BJ (cell line): ENCODE results near the gene SSTR3. TPM values are rescaled to one million over a fixed set of nuclear protein-coding genes. Genes with fewer than 3 reads are reported as not detected.

Experiments used
- CTCF ChIA-PET: fragments of 350-600 bp; formaldehyde crosslinking; extraction: SDS; loops from one replicate; lab custom pipeline; 2021; ENCODE audit warnings: antibody characterized with exemption, inconsistent platforms; lab: Yijun Ruan, JAX
- POLR2A ChIA-PET: fragments of 300-600 bp; sonication (Branson Sonifier 250); formaldehyde crosslinking; extraction: SDS; loops from one replicate; lab custom pipeline; 2021; ENCODE audit warnings: antibody characterized with exemption; lab: Charles Lee
- DNase-seq: peaks from one replicate; pipeline ENCODE4 v3.0.0-alpha.2; 2011; ENCODE audit warnings: low read depth
- H3K27me3 ChIP-seq: 2 replicates; pipeline ENCODE4 v1.6.0; 2011; ENCODE audit warnings: low read length; ENCODE audit not compliant: control insufficient read depth, insufficient read depth
- H3K36me3 ChIP-seq: 2 replicates; pipeline ENCODE4 v1.5.1; 2011; ENCODE audit warnings: low read length; ENCODE audit not compliant: control insufficient read depth, insufficient read depth
- H3K4me3 ChIP-seq: 2 replicates; pipeline ENCODE4 v1.5.1; 2011; ENCODE audit warnings: low read depth, mild to moderate bottlenecking, control low read depth, low read length
- CTCF ChIP-seq: IDR thresholded peaks from 2 replicates; pipeline ENCODE4 v1.5.1; 2011; ENCODE audit warnings: low read depth, mild to moderate bottlenecking, control low read depth, inconsistent platforms, low read length, moderate library complexity; ENCODE audit not compliant: insufficient read depth
- polyA plus RNA-seq: library from polyadenylated mRNA; depleted of rRNA; stranded (reverse); fragments of >200 nt; gene quantifications from 2 replicates; pipeline ENCODE4 v1.2.3, GENCODE V29; 2011

The SSTR3 gene
- polyA plus RNA-seq, 1 experiment, result not detected

GRCh38 chr22:37183432-37184379 lies 28.6 kb downstream of the SSTR3 start:
- TF ChIP-seq CTCF, result no peak
- no peaks in the 10 kb centered on the region for H3K27me3 ChIP-seq
- ChIA-PET CTCF (interaction anchor here (0.8 to 1.3 kb wide), 3 partner anchors 14 to 16 kb away, joined by 3 to 6 read pairs (median 3); no protein-coding TSS in a partner anchor), POLR2A (no interaction called here)
- no peak overlapping the region for H3K4me3 ChIP-seq
- peaks cover 6% of the 10 kb centered on the region for H3K36me3 ChIP-seq
- no peak for DNase-seq

DNA sequence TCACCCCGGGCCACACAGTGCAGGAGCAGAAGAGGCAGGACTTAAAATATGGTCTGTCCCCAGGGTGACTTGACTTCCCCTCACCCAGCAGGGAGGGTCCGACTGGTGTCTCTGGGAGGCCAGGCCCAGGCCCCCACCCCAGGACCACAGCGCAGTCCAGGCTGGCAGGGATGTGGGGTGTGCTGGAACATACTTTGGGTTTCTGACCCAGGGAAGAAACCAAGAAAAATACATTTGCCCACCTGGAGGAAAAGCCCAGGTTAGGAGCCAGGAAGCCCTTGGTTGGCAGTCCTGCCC lies 29.4 kb downstream of the SSTR3 start:
- Histone ChIP-seq H3K4me3 (no peak overlapping the region), H3K36me3 (peaks cover 6% of the 10 kb centered on the region), H3K27me3 (no peaks in the 10 kb centered on the region)
- no peak for TF ChIP-seq CTCF
- CTCF ChIA-PET, result interaction anchor here (1.3 kb wide), 1 partner anchor 15 kb away, joined by 6 read pairs; no protein-coding TSS in a partner anchor
- no peak for DNase-seq
- POLR2A ChIA-PET, result no interaction called here

- Histone ChIP-seq H3K27me3 (no peaks in the 10 kb centered on the region), H3K4me3 (no peak overlapping the region), H3K36me3 (peaks cover 6% of the 10 kb centered on the region)
- ChIA-PET CTCF (no interaction called here), POLR2A (no interaction called here)
- no peak for DNase-seq
- no peak for TF ChIP-seq CTCF
These were observed 30.0 kb downstream of the SSTR3 start for GRCh38 chr22:37182101-37182948.

GRCh38 chr22:37181681-37182080 lies 30.6 kb downstream of the SSTR3 start:
- DNase-seq, result no peak
- ChIA-PET POLR2A (no interaction called here), CTCF (no interaction called here)
- Histone ChIP-seq H3K27me3 (no peaks in the 10 kb centered on the region), H3K4me3 (no peak overlapping the region), H3K36me3 (peaks cover 6% of the 10 kb centered on the region)
- TF ChIP-seq CTCF, result no peak

GRCh38 chr22:37180531-37181231 lies 31.6 kb downstream of the SSTR3 start:
- CTCF ChIA-PET, result interaction anchor here (0.6 to 1.1 kb wide), 2 partner anchors 19 to 55 kb away, joined by 3 to 5 read pairs; no protein-coding TSS in a partner anchor
- Histone ChIP-seq H3K36me3 (peaks cover 6% of the 10 kb centered on the region), H3K27me3 (no peaks in the 10 kb centered on the region), H3K4me3 (no peak overlapping the region)
- TF ChIP-seq CTCF, result no peak
- DNase-seq, result no peak
- POLR2A ChIA-PET, result no interaction called here
